SK-N-SH (cell line): Measurements from ENCODE around the gene TAF1D. TPM values are rescaled to one million over a fixed set of nuclear protein-coding genes. Genes with fewer than 3 reads are reported as not detected.

Source experiments
- CTCF ChIA-PET: fragments of 300-600, 350-600 bp; formaldehyde crosslinking; extraction: SDS; loops from one replicate; lab custom pipeline; 2021; lab: Yijun Ruan, JAX
- POLR2A ChIA-PET: fragments of 350-600 bp; sonication (Branson Sonifier 250); formaldehyde crosslinking; extraction: SDS; loops from one replicate; lab custom pipeline; 2020; ENCODE audit warnings: antibody characterized with exemption, inconsistent platforms; lab: Yijun Ruan, JAX
- DNase-seq: peaks from one replicate; pipeline ENCODE4 v3.0.0; 2012
- H2AFZ ChIP-seq: fragments of 200-600 bp; sonication (generic); 2 replicates; pipeline ENCODE4 v1.8.1; 2016; ENCODE audit warnings: antibody characterized with exemption, mild to moderate bottlenecking, low read depth
- H3F3A ChIP-seq: fragments of 200-600 bp; sonication (generic); replicated peaks from 2 replicates; pipeline ENCODE3; 2016; ENCODE audit warnings: antibody characterized with exemption, mild to moderate bottlenecking; ENCODE audit not compliant: insufficient read depth
- H3K27ac ChIP-seq, 2 experiments: fragments of 200-500 bp in 1 of 2; fragments of 200-600 bp in 1 of 2; sonication (Bioruptor generic) in 1 of 2; sonication (generic), shearing (Covaris generic) in 1 of 2; 2 replicates each; pipeline versions ENCODE4 v1.5.1 to v1.6.1; 2014 to 2016; ENCODE audit warnings: low read depth in 2 of 2, inconsistent platforms in 1 of 2, low read length in 1 of 2, mild to moderate bottlenecking in 1 of 2, mixed read lengths in 1 of 2
- H3K27me3 ChIP-seq: fragments of 200-600 bp; sonication (generic), shearing (Covaris generic); 2 replicates; pipeline ENCODE4 v1.6.1; 2016; ENCODE audit warnings: mixed run types; ENCODE audit not compliant: insufficient read depth
- H3K36me3 ChIP-seq, 2 experiments: fragments of 200-500 bp in 1 of 2; fragments of 200-600 bp in 1 of 2; sonication (Bioruptor generic) in 1 of 2; sonication (generic) in 1 of 2; replicated peaks in 1 of 2; 2 replicates each; pipeline versions ENCODE3 to v1.5.1; 2014 to 2016; ENCODE audit warnings: low read length in 1 of 2, mild to moderate bottlenecking in 1 of 2; ENCODE audit not compliant: insufficient read depth in 2 of 2, control insufficient read depth in 1 of 2
- H3K4me1 ChIP-seq, 2 experiments: fragments of 200-500 bp in 1 of 2; fragments of 200-600 bp in 1 of 2; sonication (Bioruptor generic) in 1 of 2; sonication (generic), shearing (Covaris generic) in 1 of 2; 2 replicates each; pipeline versions ENCODE4 v1.5.1 to v1.6.1; 2014 to 2016; ENCODE audit warnings: low read depth in 1 of 2, low read length in 1 of 2, mixed run types in 1 of 2; ENCODE audit not compliant: insufficient read depth in 2 of 2, control insufficient read depth in 1 of 2
- H3K4me2 ChIP-seq: fragments of 200-600 bp; sonication (generic), shearing (Covaris generic); 2 replicates; pipeline ENCODE4 v1.6.1; 2017; ENCODE audit warnings: mixed run types
- H3K4me3 ChIP-seq, 2 experiments: fragments of 200-500 bp in 1 of 2; fragments of 200-600 bp in 1 of 2; sonication (Bioruptor generic) in 1 of 2; sonication (generic), shearing (Covaris generic) in 1 of 2; 2 replicates each; pipeline versions ENCODE4 v1.5.1 to v1.8.1; 2014 to 2016; ENCODE audit warnings: low read depth in 2 of 2, inconsistent platforms in 1 of 2, low read length in 1 of 2, mild to moderate bottlenecking in 1 of 2, mixed read lengths in 1 of 2, moderate library complexity in 1 of 2
- H3K79me2 ChIP-seq: fragments of 200-600 bp; sonication (generic); 2 replicates; pipeline ENCODE4 v1.8.1; 2017; ENCODE audit warnings: mild to moderate bottlenecking; ENCODE audit not compliant: insufficient read depth
- H3K9ac ChIP-seq: fragments of 200-600 bp; sonication (generic); 2 replicates; pipeline ENCODE4 v1.6.1; 2017; ENCODE audit warnings: mixed run types
- H3K9me2 ChIP-seq: fragments of 200-600 bp; sonication (generic); 2 replicates; pipeline ENCODE4 v1.6.1; 2017; ENCODE audit warnings: mixed run types
- H3K9me3 ChIP-seq: fragments of 200-600 bp; sonication (generic); 2 replicates; pipeline ENCODE4 v1.6.1; 2017; ENCODE audit warnings: mixed run types, mild to moderate bottlenecking, moderate library complexity
- H4K20me1 ChIP-seq: fragments of 200-600 bp; sonication (generic); 2 replicates; pipeline ENCODE4 v1.6.1; 2017; ENCODE audit warnings: mild to moderate bottlenecking, mixed run types; ENCODE audit not compliant: insufficient read depth
- CHD2 ChIP-seq: fragments of 150-350 bp; IDR thresholded peaks from 2 replicates; pipeline ENCODE4 v1.6.1; 2018; ENCODE audit warnings: low read length; ENCODE audit not compliant: partially characterized antibody
- ELF1 ChIP-seq: IDR thresholded peaks from 2 replicates; pipeline ENCODE4 v1.4.0; 2012
- EP300 ChIP-seq, 2 experiments: IDR thresholded peaks; 2 replicates each; pipeline versions ENCODE4 v1.4.0 to v1.6.1; 2012; ENCODE audit warnings: borderline replicate concordance in 1 of 2, low read depth in 1 of 2, low read length in 1 of 2
- FOSL2 ChIP-seq: IDR thresholded peaks from 2 replicates; pipeline ENCODE4 v1.4.0; 2012; ENCODE audit warnings: low read depth, mild to moderate bottlenecking, moderate library complexity, borderline replicate concordance
- FOXM1 ChIP-seq: IDR thresholded peaks from 2 replicates; pipeline ENCODE4 v1.4.0; 2012; ENCODE audit warnings: low read depth, mild to moderate bottlenecking
- GABPA ChIP-seq: IDR thresholded peaks from 2 replicates; pipeline ENCODE4 v1.4.0; 2012; ENCODE audit warnings: low read depth, mild to moderate bottlenecking
- JUND ChIP-seq: IDR thresholded peaks from 2 replicates; pipeline ENCODE4 v1.4.0; 2012
- MXI1 ChIP-seq: IDR thresholded peaks from 2 replicates; pipeline ENCODE4 v1.6.1; 2012; ENCODE audit warnings: mild to moderate bottlenecking, low read depth, low read length, improper control_type of control experiment
- NRF1 ChIP-seq: IDR thresholded peaks from 2 replicates; pipeline ENCODE4 v1.6.1; 2012; ENCODE audit warnings: low read depth, mild to moderate bottlenecking, low read length
- RAD21 ChIP-seq: IDR thresholded peaks from 2 replicates; pipeline ENCODE4 v1.6.1; 2012; ENCODE audit warnings: mild to moderate bottlenecking, low read length
- RCOR1 ChIP-seq: fragments of 150-350 bp; IDR thresholded peaks from 2 replicates; pipeline ENCODE4 v1.6.1; 2017; ENCODE audit warnings: antibody characterized with exemption, low read length
- REST ChIP-seq: IDR thresholded peaks from 2 replicates; pipeline ENCODE4 v1.6.1; 2012; ENCODE audit warnings: mild to moderate bottlenecking, low read depth, low read length, moderate library complexity
- RFX5 ChIP-seq: IDR thresholded peaks from 2 replicates; pipeline ENCODE4 v1.6.1; 2012; ENCODE audit warnings: mild to moderate bottlenecking, improper control_type of control experiment, low read length
- RXRA ChIP-seq: IDR thresholded peaks from 2 replicates; pipeline ENCODE4 v1.4.0; 2012; ENCODE audit warnings: low read depth, mild to moderate bottlenecking, borderline replicate concordance
- TAF1 ChIP-seq: IDR thresholded peaks from 2 replicates; pipeline ENCODE4 v1.6.1; 2012; ENCODE audit warnings: low read depth, mild to moderate bottlenecking, low read length, moderate library complexity, borderline replicate concordance
- TCF12 ChIP-seq: IDR thresholded peaks from 2 replicates; pipeline ENCODE4 v1.4.0; 2012
- USF2 ChIP-seq: fragments of 150-350 bp; IDR thresholded peaks from 2 replicates; pipeline ENCODE4 v1.6.1; 2017; ENCODE audit warnings: antibody characterized with exemption, low read length, low read depth, borderline replicate concordance
- WGBS: methylation state at CpG from one replicate; pipeline ENCODE4 v1.1.6; 2017; ENCODE audit warnings: low lambda C conversion rate; 5-methylcytosine and 5-hydroxymethylcytosine counted together
- polyA plus RNA-seq, 3 experiments: library from polyadenylated mRNA; depleted of rRNA; stranded (reverse); fragments of >200 nt; gene quantifications; 2 replicates each; pipeline ENCODE4 v1.2.3, GENCODE V29; 2012
- TF ChIP-seq, protein P1 (sequence below): fragments of 200-600 bp; sonication (generic); IDR thresholded peaks from 2 replicates; pipeline ENCODE4 v1.6.1; 2017; ENCODE audit warnings: antibody characterized with exemption, mild to moderate bottlenecking, moderate library complexity

The TAF1D gene
- polyA plus RNA-seq, 1 of the 3 experiments (the other 2 are of a cell fraction), result 56.7 TPM

DNA sequence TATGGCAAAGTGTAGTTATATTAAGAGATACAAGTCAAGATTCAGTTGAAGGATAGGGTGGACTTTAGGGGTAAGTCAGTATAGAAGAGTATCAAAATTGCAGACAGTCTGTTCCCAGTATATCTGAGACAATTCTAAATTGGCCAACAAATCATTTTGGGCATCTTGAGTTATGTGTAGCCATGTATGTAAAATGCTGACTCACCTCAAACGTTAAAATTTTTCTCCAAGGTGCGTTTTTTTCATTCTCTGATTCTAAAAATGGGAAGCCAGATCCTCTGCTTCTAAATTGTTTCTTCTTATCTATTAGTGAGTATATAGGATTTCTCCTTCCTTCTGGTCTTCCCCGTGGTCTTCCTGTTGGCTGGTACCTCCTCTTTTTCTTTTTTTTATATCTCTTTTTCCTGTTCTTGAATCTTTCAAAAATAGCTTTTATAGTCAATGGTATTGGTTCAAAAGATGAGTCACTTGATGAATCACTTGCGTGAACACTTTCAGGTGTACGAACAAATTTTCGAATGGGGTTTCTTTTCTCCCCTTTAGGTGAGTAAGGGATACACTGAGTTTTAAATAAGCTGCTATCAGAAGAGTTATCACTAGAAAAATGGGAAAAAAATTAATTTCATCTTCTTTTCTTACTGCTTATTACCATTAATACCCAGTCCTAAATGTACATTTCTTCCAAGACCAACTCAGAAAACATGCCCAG lies 3.2 kb downstream of the TAF1D start:
- Histone ChIP-seq H3K36me3 (peaks cover 66 to 76% of the 10 kb centered on the region in 2 experiments), H3K9ac (peak overlapping the region; percentile 98), H2AFZ (no peak overlapping the region), H4K20me1 (peaks cover 75% of the 10 kb centered on the region), H3K27ac (peak overlapping the region; percentile 53 to 93; a peak in 3 of 4 replicates), H3F3A (peaks cover 52% of the 10 kb centered on the region), H3K4me3 (peak overlapping the region; percentile 94 to 95; a peak in 3 of 4 replicates), H3K79me2 (peaks cover 97% of the 10 kb centered on the region)
- no peak for DNase-seq
- CTCF ChIA-PET, result interaction anchor here (0.6 to 1.3 kb wide), 4 partner anchors 14 to 86 kb away, joined by 3 read pairs; no protein-coding TSS in a partner anchor
- POLR2A ChIA-PET, result no interaction called here
- TF ChIP-seq RFX5, result no peak
- TF ChIP-seq TCF12, result no peak
- TF ChIP-seq MXI1, result no peak
- TF ChIP-seq JUND, result peak; percentile 31; the same call in 1 of the 2 replicates
- TF ChIP-seq TAF1, result no peak
- TF ChIP-seq FOSL2, result no peak
- TF ChIP-seq, all 33 proteins: peak for 1
- no peaks in the 10 kb centered on the region for H3K27me3 ChIP-seq
- WGBS, result 28% methylated on average over 6 of the region's 6 CpGs
- no peaks in the 10 kb centered on the region for H3K9me2 ChIP-seq
- no peaks in the 10 kb centered on the region for H3K9me3 ChIP-seq
- H3K4me2 ChIP-seq, result peak overlapping the region; percentile 88
- peaks cover 14 to 30% of the 10 kb centered on the region in 2 experiments; a peak in 3 of 4 replicates for H3K4me1 ChIP-seq

GRCh38 chr11:93736129-93736528 lies 5.2 kb downstream of the TAF1D start:
- H3F3A ChIP-seq, result peaks cover 72% of the 10 kb centered on the region
- no peak for DNase-seq
- peaks cover 11 to 30% of the 10 kb centered on the region in 2 experiments; a peak in 3 of 4 replicates for H3K4me1 ChIP-seq
- H3K79me2 ChIP-seq, result peaks cover 90% of the 10 kb centered on the region
- peaks cover 92% of the 10 kb centered on the region for H4K20me1 ChIP-seq
- no peaks in the 10 kb centered on the region for H3K9me3 ChIP-seq
- no peak overlapping the region for H3K4me2 ChIP-seq
- peak overlapping the region; percentile 5; the same call in 1 of the 2 replicates for H3K9ac ChIP-seq
- peak overlapping the region in 1 of 2 experiments; percentile 10; a peak in 3 of 4 replicates for H3K27ac ChIP-seq
- POLR2A ChIA-PET, result interaction anchor here (1.2 kb wide), 1 partner anchor 48 kb away, joined by 3 read pairs; the partner anchor contains the start of gene MED17
- H3K27me3 ChIP-seq, result no peaks in the 10 kb centered on the region
- CTCF ChIA-PET, result interaction anchor here (1.2 kb wide), 1 partner anchor 159 kb away, joined by 3 read pairs; no protein-coding TSS in a partner anchor
- peaks cover 86 to 95% of the 10 kb centered on the region in 2 experiments for H3K36me3 ChIP-seq
- no peaks in the 10 kb centered on the region for H3K9me2 ChIP-seq
- no peak overlapping the region for H2AFZ ChIP-seq
- 0 out of 4 replicates have a peak overlapping the region, but pooled peaks of 1 of the 2 experiments have one; percentile 0 for H3K4me3 ChIP-seq
- TF ChIP-seq RCOR1 (no peak), MXI1 (no peak), FOXM1 (no peak), EP300 (IDR thresholded peaks at IDR 0.05; ENCODE audit: borderline replicate concordance in 1 of 2, low read depth in 1 of 2, low read length in 1 of 2) (no peak), TCF12 (no peak), ELF1 (no peak), NRF1 (no peak), FOSL2 (no peak), USF2 (no peak), RXRA (no peak), GABPA (no peak), CHD2 (no peak), REST (no peak), RAD21 (no peak), RFX5 (no peak), TAF1 (no peak)
- TF ChIP-seq, protein P1, sequence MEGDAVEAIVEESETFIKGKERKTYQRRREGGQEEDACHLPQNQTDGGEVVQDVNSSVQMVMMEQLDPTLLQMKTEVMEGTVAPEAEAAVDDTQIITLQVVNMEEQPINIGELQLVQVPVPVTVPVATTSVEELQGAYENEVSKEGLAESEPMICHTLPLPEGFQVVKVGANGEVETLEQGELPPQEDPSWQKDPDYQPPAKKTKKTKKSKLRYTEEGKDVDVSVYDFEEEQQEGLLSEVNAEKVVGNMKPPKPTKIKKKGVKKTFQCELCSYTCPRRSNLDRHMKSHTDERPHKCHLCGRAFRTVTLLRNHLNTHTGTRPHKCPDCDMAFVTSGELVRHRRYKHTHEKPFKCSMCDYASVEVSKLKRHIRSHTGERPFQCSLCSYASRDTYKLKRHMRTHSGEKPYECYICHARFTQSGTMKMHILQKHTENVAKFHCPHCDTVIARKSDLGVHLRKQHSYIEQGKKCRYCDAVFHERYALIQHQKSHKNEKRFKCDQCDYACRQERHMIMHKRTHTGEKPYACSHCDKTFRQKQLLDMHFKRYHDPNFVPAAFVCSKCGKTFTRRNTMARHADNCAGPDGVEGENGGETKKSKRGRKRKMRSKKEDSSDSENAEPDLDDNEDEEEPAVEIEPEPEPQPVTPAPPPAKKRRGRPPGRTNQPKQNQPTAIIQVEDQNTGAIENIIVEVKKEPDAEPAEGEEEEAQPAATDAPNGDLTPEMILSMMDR, result no peak
